RPMI7951 (cell line): ENCODE data around the gene MED10. TPM values are rescaled to one million over a fixed set of nuclear protein-coding genes. Genes with fewer than 3 reads are reported as not detected.
A peak's percentile ranks its signal among the peaks of the same experiment; 100 is the strongest.

Experiments used
- DNase-seq: peaks from one replicate; pipeline ENCODE4 v3.0.0-alpha.2; 2012; ENCODE audit warnings: low read depth
- total RNA-seq: library from RNA; depleted of rRNA; stranded (reverse); fragments of >200 nt; shearing (Covaris generic); gene quantifications from 2 replicates; pipeline ENCODE4 v1.2.3, GENCODE V29; 2014; rRNA removed

The MED10 gene
- total RNA-seq, 1 experiment from 2014 or later = 10.5 TPM

DNA sequence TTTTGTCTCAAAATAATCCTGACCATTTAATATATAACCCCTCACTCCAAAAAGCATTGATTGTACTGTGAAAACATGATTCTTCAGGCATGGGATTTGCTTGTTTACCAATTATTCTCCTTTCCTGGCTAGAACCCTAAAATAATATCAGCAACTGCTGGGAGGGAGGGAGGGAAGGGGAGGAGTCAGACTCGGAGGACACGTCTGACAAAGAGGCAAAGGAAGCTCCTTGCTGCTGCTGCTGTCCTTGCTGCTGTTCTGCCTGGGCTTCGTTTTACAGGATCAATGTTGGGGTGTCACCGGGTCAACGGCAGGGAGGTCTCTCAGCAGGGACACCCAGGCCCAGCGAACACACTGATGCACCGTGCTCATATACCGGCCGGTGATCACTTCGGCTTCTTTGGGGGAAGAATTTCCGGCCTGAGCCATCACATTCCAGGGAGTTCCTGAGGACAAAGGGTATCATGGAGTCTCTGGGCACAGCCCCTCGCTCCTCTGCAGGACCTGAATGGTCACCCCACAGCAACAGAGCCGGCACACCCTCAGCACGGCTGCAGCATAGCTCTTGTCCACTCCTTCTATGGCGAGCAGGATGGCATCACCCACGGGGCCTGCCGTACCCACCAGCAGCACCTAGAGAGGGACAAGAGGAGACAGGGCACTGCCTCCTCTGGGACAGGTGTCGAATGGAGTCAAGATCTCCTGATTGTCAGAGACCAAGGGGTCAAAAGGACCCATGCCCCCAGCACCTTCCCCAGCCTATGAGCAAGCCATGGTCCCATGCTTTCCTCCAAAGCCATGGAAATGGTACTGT, 27.9 kb downstream of the MED10 start:
- no peak for DNase-seq

GRCh38 chr5:6349387-6349786, 29.0 kb downstream of the MED10 start:
- no peak for DNase-seq

DNA sequence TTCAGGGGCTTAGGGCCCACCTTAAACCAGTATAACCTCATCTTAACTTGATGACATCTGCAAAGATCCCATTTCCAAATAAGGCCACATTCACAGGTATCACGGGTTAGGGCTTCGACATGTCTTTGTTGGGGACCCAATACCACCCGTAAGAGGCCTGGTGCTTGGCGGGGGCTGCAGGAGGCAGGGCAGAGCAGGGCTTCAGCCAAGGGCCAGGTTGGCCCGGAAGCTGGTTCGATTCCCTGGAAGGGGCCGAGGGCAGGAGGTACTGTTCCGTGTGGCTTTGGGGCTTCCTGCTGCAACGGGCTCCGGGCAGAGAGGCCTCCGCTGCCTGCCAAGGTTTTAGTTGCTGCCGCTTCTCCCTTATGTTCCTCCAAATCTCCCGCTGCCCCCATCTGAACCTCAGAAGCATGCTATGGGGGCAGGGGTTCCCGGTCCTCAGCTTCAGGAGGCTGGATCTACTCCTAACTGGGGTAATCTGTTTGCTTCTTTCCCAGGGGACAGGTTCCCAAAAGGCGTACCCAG, 29.8 kb downstream of the MED10 start:
- DNase-seq = no peak

GRCh38 chr5:6347673-6348072, 30.7 kb downstream of the MED10 start:
- no peak for DNase-seq

DNA sequence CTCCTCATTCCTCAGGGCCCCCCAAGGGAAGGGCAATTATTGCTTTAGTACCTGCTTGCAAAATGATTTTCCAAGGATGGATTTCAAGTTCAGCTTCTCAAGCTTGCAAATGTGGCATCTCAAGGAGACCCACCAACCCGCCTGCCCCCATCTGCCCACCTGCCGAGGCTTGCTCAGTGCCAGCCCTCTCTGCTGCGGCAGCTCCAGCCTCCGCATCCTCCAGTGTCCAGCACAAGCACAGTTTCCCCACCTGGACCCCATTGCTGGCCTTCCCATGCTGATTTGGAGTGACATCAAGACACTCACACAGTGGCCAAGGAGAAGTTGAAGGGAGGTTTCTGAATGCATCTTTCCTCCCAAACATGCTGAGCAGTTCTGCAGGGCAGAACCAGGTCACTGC, 31.2 kb downstream of the MED10 start:
- no peak for DNase-seq

GRCh38 chr5:6344593-6344989, 33.8 kb downstream of the MED10 start:
- no peak for DNase-seq

- DNase-seq = no peak
Observed at GRCh38 chr5:6343951-6344592, 34.3 kb downstream of the MED10 start.

DNA sequence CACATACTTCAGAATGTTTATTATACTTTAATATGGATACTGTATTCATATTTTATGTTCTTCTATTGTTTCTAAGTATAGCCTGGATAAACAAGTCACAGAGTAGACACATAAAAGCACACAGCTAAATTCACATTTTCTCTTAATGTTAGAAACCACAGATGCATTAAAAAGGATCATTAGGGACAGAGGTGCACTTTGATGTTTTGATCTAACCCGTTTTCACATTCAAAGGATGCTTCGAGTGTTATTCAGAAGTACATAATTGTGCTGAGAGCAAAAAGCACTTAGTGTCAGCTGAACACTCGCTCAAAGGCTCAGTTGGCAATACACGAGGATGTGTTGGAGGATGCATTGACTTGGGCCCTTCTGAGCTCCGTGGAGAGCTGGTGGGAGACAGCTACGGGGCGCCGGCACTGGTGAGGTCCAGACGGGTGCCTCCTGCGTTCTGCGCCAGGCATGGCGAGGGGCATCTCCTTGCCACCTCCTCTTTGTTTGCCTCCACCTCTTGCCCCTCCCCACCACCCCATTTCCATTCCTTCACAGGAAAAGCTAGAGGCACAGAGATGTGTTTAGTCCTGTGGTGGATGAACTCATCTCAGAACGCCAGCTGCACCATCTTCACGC, 35.5 kb downstream of the MED10 start:
- no peak for DNase-seq

GRCh38 chr5:6340100-6340499, 38.2 kb downstream of the MED10 start:
- no peak for DNase-seq

DNA sequence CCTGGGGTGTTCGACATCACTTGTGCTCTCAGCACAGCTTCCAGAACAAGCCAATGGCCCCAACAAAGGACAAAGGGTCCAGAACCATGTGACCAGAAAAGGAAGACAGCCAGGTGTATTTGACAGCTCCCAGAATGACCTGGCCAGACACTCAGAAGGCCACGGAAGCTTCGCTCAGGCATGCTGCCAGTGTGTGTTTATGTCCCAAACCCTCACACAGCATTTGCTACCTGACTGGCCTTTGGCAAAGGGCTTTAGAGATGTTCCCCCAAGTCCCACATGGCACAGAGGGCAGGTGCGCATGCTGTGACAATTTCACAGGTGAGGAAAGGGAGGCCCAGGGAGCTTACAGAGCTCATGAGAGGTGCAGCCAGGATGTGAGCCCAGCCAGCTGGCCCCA, 39.5 kb downstream of the MED10 start:
- DNase-seq = no peak

DNA sequence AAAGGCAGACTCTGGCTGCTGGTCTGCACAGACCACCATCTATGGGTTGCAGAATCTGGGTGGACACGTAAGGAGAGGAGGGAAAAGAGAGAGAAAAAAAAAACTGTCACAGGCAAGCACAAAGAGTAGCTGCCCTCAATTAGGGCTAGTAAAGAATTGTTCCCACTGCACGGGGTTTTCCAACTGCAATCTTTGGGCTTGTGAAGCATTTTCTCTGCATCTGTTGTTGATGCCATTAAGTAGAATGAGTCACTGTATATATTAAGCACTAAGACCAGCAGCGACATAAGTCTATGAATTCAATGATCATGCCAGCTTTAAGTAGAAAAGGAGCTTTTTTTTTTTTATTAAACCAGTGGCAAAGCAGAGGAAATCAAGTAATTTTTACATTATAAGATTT, 40.2 kb downstream of the MED10 start:
- no peak for DNase-seq

DNA sequence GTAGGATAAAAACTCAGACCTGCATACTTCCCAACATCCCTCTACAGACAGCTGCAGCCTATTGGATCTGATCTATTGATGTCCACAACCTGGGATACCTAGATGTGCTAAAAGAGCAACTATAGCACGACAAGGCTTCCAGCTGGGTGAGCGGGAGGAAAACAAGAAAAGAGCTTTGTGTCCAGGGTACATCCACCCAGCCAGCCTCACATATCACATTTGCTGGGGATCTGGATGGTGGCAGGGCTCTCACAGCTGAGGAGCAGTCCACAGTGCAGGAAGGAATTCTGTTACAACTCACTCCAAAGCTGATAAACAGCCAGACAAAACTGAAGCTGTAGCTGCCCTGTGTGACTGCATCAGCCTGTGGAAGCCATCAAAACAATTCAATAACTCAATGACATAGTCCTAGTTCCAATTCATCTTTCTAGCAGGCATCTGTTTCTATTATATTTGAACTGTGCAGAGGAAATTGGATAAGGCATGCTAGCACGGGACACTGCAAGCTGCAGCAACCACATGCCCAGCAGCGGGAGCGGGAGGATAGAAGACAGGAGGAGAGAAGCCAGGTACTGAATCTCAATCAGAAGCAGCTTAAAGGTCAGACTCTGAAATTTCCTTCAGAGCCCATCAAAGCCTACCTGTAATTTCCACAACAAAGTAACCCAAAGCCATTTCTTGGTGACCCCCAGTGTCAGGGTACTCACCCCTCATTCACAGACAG, 45.0 kb downstream of the MED10 start:
- DNase-seq = no peak

GRCh38 chr5:6328173-6328572, 50.2 kb downstream of the MED10 start:
- peak; percentile 28 for DNase-seq

DNA sequence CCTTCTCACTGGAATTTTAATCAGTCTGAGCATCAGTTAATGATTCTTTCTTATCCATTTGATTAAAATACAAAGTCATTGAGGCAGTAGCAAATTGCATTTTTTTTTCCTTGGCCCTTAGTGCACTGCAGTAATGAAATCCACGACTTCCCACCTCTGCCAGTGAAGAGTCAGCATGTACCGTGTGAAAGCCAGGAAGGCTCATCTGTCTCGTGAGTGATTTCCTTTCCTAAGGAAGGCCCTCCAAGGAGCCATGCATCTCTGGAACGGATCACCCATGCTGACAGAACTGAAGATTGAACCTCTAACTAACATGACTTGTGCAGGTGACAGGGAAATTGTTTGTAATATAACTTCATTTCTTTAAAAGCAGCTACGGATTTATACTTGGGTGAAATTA, 51.6 kb downstream of the MED10 start:
- DNase-seq = no peak

DNA sequence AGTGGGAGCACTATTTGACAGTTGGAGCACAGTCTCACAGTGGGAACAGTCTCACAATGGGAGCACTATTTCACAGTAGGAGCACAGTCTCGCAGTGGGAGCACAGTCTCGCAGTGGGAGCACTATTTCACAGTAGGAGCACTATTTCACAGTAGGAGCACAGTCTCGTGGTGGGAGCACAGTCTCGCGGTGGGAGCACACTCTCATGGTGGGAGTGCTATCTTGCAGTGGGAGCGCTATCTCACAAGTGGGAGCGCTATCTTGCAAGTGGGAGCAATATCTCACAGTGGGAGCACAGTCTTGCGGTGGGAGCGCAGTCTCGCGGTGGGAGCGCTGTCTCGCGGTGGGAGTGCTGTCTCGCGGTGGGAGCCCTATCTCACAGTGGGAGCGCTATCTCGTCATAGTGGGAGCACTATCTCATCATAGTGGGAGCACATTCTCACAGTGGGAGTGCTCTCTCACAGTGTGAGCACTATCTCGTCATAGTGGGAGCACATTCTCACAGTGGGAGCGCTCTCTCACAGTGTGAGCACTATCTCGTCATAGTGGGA, 56.1 kb downstream of the MED10 start:
- no peak for DNase-seq

Other genes starting within 250 kb of the MED10 start
- 0.24 and 0.49 TPM in 2 replicates for gene UBE2QL1, start 70.3 kb upstream of the MED10 start, total RNA-seq